Endothelial cell of hepatic sinusoid (primary cell): ENCODE results near the gene INPP4A.

Source experiments
- in situ Hi-C: cut with HindIII; loops from 2 replicates; pipeline ENCODE4 v1.10.0; 2017; ENCODE audit warnings: low sequenced_read_pairs

The INPP4A gene

GRCh38 chr2:98509542-98510321 is 65.1 kb downstream of the INPP4A start:
- in situ Hi-C loops: no loop called here

DNA sequence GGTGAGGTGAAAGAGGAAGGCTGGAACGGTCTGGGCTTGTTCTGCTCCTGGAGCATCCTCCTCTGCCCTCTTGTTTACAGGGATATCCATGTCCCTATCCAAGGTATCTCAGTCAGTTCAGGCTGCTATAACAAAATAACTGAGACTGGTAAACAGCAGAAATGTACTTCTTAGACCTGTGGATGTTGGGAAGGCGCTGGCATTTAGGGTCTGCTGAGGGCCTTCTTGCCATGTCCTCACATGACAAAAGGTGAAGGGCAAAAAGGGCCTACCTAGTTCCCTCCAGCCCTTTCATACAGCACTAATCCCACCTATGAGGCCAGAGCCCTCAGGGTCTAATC is 65.6 kb downstream of the INPP4A start:
- in situ Hi-C loops: no loop called here

- in situ Hi-C loops: no loop called here
Measured at GRCh38 chr2:98511981-98512380, 67.3 kb downstream of the INPP4A start.

DNA sequence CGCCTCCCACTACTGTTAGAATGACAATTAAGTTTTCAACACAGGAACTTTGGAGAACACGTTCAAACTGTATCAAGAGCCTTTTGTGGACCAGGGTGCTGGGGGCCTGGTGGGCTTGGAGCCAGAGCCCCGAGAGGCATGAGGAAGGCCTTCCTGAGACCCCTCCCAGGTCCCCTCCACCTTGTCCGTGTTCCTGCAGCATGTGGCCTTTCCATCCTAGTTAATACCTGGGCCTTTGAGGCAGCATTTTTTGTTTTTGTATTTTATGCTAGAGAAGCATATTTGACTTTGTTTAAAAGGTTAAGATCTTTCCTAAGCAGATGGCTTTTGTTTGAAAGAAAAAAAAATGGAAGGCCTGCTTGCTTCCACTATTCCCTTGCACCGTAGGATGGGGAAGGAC is 68.0 kb downstream of the INPP4A start:
- in situ Hi-C loops: no loop called here

DNA sequence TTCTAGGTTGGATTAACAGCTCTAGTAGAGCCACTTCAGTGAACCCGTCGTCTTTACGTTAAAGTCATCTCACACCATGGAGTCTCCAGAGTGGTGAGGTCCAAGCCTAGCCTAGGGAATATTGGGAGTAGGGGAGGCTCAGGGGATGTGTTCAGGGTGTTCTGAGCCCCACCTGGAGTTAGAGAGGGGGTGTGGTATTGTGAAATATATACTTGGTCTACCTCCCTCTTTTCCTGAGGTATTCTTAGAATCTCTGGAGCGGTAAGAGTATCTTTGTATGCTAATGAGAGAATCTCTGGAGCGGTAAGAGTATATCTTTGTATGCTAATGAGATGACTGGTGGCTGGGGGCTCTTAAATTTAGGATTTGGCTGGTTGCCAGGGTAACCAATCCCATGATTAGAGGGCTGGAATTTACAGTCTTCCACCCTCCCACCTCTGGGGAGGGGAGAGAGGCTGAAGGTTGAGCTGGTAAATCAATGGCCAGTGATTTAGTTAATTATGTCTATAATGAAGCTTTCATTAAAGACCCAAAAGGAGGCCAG is 69.5 kb downstream of the INPP4A start:
- in situ Hi-C loops: no loop called here

DNA sequence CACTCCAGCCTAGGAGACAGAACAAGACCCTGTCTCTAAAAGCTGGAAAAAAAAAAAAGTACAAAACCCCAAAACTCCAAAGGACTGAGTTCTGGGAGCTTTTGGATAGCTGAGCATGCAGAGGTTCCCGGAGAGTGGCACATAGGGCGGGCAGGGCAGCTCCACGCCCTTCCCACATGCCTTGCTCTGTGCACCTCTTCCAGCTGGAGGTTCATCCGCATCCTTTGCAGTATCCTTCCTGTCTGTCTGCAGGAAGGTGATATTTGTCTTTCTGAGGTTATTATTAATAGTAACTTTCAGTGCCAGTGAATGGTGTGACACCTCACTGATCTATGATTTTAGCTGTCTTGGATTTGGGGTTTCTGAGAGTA is 70.2 kb downstream of the INPP4A start:
- in situ Hi-C loops: no loop called here

GRCh38 chr2:98515250-98515991 is 70.8 kb downstream of the INPP4A start:
- in situ Hi-C loops: no loop called here

DNA sequence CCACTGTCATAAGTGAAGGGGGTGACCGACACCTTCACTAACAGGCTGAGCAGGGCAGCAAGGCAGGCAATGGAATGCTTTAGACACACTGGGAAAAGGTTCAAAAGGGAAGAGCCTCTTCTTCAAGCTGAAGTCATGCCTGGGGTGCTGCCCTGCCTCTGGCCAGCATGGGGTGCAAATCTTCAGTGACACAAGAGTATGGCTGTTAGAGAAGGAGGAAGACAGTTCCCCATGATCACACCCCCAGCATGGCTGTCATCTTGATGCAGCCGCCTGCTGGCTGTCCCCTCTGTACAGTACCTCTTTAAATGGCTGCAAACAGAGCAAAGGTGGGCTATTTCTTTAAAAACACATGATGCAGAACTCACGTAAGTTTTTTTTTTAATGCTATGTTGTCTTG is 71.9 kb downstream of the INPP4A start:
- in situ Hi-C loops: no loop called here

GRCh38 chr2:98517636-98518035 is 73.0 kb downstream of the INPP4A start:
- in situ Hi-C loops: no loop called here

GRCh38 chr2:98518101-98518500 is 73.4 kb downstream of the INPP4A start:
- in situ Hi-C loops: no loop called here

GRCh38 chr2:98519156-98519555 is 74.5 kb downstream of the INPP4A start:
- in situ Hi-C loops: no loop called here

DNA sequence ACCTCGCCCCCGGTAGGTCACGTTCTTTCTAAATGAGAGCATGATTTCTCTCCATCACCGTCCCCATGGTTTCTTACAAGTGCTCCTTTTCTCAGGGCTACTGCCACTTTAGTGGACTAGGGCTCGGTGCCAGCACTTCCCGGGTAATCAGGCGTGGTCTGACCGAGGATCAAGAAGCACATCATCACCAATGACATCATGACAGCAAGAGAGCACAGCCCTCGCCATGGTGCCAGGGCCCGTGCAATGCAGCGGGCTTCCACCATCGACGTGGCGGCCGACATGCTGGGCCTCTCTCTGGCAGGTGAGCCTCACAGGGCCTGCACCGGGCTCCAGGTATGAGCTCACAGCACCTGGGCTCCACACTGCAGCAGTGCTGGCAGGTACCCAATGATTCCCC is 75.2 kb downstream of the INPP4A start:
- in situ Hi-C loops: no loop called here

DNA sequence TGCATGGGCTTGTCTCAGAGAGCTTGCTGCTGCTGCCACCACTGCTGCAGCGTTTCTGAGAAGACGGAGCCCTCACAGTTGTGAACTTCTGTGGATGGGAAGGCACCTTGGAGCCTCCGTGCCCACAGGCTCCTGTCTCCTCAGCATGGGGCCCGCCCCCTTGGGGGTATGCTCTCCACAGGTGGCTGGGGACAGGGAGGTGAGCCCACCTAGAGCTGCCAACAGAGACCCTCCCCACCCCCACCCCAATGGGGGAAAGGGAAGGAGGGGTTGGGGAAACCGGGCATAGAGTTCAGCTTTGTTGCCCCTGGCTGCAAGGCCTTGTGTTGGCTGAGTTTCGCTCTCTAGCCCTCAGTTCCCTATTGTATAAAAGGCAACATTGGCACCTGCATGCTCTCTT is 76.1 kb downstream of the INPP4A start:
- in situ Hi-C loops: no loop called here

DNA sequence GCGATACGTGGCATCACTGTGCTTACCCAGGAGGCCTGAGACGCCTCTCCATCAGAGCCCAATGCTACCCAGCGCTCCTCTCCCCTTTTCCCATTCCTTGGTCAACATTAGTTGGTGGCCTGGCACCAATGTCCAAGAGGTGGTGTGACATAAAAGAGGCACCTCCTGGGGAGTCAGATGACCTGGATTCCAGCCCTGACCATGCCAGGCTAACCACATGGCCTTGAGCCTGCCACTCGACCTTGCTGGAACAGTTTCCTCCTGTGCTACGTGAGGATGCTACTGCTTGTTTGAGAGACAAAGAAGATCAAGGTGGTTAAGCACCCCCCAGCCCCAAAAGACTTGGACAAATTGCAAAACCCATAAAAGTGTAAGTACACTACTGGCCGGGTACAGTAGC is 76.6 kb downstream of the INPP4A start:
- in situ Hi-C loops: no loop called here

GRCh38 chr2:98522854-98523253 is 78.2 kb downstream of the INPP4A start:
- in situ Hi-C loops: no loop called here

GRCh38 chr2:98524168-98524567 is 79.5 kb downstream of the INPP4A start:
- in situ Hi-C loops: no loop called here

GRCh38 chr2:98528349-98528748 is 83.7 kb downstream of the INPP4A start:
- in situ Hi-C loops: no loop called here

GRCh38 chr2:98530114-98530513 is 85.5 kb downstream of the INPP4A start:
- in situ Hi-C loops: no loop called here

DNA sequence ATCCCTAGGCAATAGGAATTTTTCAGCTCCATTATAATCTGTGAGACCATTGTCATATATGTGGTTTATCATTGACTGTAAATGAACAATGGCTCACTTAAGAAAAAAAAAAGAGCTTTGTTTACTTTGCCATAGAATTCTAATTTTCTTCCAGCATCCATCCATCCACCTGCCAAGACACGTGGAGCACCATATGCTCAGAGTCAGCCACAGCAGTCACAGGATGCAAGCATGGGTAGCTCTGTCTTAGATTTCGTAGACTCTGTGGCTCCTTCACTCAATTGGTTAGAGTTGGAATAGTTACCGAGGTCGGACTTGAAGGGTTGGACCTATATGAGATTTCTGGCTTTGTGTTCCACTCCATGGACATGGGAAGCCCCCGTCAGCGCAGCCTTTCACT is 88.1 kb downstream of the INPP4A start:
- in situ Hi-C loops: no loop called here

- in situ Hi-C loops: no loop called here
Measured at GRCh38 chr2:98533547-98533946, 88.9 kb downstream of the INPP4A start.

- in situ Hi-C loops: no loop called here
Measured at GRCh38 chr2:98534761-98535160, 90.1 kb downstream of the INPP4A start.

GRCh38 chr2:98535971-98536677 is 91.5 kb downstream of the INPP4A start:
- in situ Hi-C loops: no loop called here
